Stromal cell of bone marrow (primary cell): ENCODE data around the gene SON.
"Not testable (repeated sequence)": the region's sequence is repeated elsewhere in the genome, so short reads cannot be mapped to it uniquely, and the experiment has no call there.

ENCODE experiments used
- DNase-seq: peaks from one replicate; pipeline ENCODE4 v3.0.0-alpha.2; 2012; ENCODE audit warnings: low read depth

The SON gene, protein sequence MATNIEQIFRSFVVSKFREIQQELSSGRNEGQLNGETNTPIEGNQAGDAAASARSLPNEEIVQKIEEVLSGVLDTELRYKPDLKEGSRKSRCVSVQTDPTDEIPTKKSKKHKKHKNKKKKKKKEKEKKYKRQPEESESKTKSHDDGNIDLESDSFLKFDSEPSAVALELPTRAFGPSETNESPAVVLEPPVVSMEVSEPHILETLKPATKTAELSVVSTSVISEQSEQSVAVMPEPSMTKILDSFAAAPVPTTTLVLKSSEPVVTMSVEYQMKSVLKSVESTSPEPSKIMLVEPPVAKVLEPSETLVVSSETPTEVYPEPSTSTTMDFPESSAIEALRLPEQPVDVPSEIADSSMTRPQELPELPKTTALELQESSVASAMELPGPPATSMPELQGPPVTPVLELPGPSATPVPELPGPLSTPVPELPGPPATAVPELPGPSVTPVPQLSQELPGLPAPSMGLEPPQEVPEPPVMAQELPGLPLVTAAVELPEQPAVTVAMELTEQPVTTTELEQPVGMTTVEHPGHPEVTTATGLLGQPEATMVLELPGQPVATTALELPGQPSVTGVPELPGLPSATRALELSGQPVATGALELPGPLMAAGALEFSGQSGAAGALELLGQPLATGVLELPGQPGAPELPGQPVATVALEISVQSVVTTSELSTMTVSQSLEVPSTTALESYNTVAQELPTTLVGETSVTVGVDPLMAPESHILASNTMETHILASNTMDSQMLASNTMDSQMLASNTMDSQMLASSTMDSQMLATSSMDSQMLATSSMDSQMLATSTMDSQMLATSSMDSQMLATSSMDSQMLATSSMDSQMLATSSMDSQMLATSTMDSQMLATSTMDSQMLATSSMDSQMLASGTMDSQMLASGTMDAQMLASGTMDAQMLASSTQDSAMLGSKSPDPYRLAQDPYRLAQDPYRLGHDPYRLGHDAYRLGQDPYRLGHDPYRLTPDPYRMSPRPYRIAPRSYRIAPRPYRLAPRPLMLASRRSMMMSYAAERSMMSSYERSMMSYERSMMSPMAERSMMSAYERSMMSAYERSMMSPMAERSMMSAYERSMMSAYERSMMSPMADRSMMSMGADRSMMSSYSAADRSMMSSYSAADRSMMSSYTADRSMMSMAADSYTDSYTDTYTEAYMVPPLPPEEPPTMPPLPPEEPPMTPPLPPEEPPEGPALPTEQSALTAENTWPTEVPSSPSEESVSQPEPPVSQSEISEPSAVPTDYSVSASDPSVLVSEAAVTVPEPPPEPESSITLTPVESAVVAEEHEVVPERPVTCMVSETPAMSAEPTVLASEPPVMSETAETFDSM (N-terminal part only)

GRCh38 chr21:33542640-33543504, at the start of gene SON:
Gene SON (plus strand): TSS chr21:33543038. CDS start chr21:33543093, 55 bp downstream.
- peak; percentile 99 for DNase-seq

- DNase-seq, result no peak
Measured at GRCh38 chr21:33493756-33494155, 49.1 kb upstream of the SON start.

DNA sequence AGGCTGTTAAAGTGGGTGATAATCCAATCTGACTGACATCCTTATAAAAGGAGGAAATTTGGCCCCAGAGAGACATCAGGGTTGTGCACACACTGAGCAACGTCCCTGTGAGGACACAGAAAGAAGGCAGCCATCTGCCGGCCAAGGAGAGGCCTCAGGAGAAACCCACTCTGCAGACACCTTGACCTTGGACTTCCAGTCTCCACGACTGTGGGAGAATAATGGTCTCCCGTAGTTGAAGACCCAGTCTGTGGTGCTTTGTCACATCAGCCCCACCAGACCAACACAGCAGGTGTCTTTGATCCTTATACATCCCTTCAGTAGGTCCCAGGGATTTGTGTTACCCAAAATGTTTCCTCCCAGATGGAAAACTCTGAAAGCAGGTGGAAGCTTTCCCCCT, 47.1 kb upstream of the SON start:
- DNase-seq, result no peak

- DNase-seq, result no peak
Measured at GRCh38 chr21:33496345-33496744, 46.5 kb upstream of the SON start.

DNA sequence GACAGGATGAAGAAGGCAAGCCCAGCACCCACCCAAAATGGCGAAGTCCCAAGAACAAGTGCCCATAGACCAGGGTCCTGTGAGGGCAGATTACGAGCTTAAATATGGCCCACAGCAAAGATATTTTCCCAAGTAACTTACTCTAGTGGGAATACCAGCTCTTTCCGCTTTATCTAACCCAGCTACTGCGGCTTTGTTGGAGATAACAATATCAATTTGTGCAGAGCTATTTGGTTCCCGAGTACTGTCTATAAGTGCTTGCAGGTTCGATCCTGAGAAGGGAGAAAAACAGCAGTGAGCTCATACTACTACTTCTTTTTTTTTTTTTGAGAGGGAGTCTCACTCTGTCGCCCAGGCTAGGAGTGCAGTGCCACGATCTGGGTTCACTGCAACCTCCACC, 37.0 kb upstream of the SON start:
- DNase-seq, result no peak

- not testable (repeated sequence) for DNase-seq
Measured at GRCh38 chr21:33507003-33507402, 35.8 kb upstream of the SON start.

DNA sequence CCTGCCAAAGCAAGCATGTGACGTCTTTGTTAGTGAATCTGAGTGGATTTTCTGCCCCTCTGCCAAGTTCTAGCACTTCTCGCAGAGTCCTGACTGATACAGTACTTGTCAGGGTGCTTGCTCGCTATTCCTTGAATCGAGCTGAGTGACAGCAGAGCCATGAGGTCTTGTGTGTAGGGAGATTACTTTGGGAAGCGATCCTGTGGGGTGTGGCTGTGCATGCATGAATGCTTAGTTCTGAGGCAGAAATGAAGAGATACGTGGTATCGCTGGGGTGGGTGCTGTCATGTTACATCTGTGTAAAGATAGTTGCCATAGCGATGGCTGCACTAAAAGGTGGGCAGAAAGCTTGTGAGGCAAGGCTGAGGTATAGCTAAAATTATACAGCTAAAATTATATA, 32.0 kb upstream of the SON start:
- no peak for DNase-seq

DNA sequence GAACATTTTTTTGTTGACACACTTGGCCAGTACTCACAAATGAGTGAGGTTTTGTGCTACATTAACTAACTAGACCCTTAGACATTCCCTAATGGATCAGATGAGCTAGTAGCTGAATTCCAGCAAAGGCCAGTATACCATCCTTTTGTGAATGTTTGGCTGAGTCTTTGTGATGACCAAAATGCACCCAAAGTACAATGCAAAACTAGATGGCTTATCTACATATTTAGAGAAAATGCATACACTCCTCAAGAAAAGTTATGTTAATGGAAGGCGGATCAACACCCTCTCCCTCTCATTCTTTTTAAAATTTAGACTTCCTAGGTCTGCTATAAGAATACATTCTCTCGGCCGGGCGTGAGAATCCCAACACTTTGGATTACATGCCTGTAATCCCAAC, 31.2 kb upstream of the SON start:
- no peak for DNase-seq

- no peak for DNase-seq
Measured at GRCh38 chr21:33512481-33512880, 30.4 kb upstream of the SON start.

DNA sequence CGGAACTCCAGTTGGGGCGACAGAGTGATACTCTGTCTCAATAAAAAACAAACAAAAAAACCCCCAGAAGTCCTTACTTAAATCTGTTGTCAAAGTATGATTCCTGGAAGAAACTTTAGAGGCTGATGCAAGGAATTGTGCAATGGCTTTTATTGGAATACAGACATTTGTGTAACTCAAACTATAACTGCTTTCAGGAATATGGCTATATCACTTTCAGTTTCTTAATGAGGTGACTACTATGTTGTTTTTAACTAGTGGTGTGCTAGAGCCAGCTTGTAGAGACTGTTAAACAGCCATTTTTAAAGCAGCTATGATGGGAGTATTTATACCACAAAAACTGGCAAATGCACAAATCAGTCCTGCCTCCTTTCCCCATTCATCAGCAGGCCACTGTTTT, 28.6 kb upstream of the SON start:
- peak; percentile 55 for DNase-seq

DNA sequence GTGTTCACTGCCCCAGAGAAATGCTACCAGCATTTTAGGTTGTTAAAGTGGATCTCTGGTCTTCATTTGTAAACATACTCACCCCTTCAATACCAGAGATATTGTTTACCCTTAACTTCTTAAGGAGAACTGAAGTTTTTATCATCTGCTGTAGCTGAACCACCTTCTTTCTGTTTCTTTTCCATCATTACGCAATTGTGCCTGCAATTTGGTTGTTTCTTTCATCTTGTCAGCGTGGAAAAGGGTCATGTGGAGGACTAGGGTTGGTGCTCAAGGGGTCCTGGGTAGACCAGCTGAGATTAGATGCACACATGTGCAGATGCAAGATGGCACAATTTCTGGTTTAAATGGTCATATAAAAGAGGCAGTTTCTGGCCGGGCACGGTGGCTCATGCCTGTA, 23.9 kb upstream of the SON start:
- DNase-seq, result no peak

DNA sequence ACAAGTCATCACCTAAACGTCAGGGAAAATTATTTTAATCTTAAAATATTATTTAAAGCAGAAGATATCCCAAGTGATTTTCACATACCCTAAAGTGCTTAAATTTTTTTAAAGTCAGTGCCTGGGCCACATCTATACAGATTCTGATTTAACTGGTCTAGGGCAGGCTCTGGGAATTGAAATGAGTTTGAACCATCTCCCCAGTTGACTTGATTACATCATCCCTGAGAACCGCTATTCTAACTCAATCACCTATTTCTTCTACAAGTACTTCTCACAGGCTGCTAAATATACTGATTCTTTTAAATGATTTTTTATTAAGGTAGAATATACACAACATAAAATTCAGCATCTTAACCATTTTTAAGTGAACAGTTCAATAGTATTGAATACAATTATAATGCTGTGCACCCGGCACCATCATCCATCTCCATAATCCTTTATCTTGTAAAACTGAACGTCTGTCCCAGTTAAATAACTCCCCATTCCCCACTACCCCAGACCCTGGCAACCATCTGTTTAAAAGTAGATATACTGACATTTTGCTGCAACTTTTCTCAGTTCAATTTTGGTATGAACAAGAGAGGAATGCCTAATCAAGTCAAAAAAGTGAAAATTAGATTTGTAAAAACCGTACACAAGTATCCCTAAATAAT, 20.4 kb upstream of the SON start:
- DNase-seq, result no peak

DNA sequence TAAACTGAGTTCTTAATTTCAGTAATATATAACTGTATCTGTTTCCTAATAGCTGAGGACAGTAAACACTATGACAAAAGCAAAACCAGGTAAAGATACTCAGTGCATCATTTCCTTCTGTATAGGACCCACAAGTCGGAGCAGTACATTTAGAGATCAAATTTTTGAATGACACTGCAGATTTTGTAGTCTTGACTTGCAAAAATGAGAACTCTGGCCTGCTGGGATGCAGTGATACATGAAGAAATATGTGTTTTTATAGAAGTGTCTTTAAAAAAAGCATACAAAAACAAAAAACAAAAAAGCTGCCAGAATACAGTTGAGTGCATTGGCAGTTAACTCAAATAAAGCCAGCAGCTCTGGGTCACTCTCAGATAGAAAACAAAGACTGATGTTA, 19.9 kb upstream of the SON start:
- DNase-seq, result no peak

DNA sequence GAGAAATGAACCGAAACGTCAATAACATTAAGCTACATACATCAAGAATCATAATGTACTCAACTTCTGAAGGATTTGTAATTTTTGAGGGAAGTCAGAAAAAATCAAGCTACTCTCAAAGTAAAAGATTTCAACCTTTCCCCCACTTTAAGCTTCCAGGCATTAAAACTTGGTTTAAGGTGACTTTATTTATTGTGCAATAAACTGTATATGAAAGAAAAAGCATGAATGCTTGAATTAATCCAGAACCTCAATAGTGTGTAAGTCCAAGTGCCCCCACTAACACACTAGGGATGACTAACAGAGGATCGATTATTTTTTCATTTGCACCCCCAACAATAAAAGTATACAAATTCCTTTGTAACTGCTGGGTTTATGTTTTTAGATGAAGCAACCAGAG, 11.8 kb upstream of the SON start:
- DNase-seq, result no peak

DNA sequence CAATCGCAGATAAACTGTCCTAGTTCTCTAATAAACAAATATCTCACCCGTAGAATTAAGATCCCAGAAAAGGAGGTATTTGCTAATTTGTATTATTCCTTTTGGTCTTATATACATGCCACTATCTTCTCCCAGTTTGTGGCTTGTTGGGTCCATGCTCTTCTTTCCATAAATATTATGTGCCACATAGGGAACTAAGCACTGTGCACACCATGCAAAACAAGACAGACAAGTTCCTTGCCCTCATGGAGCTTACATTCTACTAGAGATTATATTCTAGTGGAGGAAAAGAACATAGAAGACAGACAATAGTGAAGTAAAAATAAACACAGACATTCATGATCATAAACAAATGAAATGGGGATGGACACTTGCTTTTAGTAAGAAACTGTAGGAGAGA, 5.6 kb upstream of the SON start:
- no peak for DNase-seq

DNA sequence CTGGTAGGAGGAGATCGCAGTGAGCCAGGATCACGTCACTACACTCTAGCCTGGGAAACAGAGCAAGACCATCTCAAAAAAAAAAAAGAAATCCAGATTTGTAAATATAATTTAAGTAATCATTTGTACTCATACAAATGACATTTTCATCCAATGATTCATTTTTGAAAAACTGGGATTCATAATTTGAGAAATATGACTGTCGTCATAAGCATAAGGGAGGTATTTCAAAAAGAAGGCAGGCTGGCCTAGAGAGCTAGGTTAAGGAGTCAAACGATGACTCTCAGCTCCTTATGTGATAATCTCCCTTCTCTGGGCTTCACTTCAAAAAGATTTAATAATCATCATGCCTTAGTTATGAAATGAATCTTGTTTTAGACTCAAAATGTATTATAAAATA, 3.2 kb upstream of the SON start:
- DNase-seq, result peak; percentile 41

DNA sequence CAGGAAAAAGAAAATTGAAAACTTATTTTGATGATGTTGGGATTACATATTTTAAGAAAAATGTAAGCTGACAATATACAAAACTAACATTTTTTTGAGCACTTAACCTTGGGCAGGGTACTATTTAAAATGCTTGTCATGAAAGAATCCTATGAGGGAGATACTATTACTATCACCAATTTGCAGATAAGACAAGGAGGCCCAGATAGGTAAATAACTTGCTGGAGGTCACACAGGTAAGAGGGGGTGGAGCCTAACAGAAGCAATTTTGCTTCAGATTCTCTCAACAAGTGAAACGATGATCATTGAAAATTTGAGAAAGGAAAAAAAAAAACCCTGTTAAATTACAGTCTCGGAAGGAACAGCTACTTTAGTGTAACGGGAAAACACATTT, 2.1 kb upstream of the SON start:
- no peak for DNase-seq

DNA sequence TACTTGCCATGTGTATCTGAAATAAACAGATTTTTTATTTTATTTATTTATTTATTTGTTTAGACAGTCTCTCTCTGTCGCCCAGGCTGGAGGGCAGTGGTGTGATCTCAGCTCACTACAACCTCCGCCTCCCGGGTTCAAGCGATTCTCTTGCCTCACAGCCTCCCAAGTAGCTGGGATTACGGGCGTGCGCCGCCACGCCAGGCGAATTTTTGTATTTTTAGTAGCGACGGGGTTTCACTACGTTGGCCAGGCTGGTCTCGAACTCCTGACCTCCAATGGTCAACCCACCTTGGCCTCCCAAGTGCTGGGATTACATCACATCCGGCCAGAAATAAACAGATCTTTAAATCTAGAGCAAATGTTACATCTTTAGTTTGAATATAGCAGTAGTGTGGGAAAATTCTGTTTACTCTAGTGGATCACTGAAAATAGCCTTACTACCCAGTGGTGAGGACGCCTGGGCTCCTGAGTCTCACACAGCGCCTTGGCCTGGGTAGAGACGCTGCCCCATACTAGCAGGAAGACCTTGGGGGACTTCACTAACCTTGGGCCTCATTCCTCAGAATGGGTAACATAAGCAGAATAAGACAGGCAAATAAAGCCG, 1.6 kb upstream of the SON start:
- DNase-seq, result no peak

DNA sequence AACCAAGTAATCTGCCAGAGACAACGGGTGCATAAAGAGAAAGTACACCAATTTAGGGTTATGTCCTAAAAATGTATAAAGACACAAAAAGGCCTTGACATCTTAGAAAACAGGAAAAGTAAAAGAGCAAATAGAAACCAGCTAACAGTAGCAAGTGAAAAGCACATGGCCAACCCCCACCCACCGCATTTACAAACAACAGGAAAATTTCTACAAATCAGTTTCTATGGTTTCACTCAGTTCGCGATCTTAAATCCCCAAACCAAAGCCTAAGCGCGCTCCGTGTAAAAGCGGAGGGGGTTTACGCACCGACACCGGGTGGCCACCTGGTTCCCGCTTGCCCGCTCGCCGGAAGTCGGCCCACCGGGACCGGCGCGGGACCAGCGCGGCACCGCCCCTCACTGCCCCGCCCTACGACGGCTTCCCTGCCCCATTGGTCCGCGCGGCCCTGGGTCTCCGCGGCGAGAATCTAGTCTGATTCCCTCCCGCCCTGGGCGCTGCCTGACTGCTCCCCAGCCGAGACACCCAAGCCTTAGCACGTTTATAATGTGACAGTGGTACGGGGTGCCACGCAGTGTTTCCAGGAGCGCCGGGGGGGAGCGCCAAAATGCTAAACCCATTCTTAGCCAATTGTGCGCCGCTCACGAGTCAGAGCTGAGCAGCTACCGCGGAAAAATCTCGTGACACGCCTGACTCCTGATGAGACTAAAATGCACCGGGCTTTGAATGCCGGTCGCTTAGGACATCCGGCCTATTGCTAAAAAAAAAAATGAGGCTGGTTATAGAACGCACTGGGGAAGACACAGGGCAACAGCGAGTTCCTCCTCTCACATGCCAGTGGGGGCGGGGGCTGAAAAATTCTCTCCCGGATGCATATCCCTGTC, 840 bp upstream of the SON start, which contains the start of gene GART:
TSS of gene GART (minus strand) at position 362 of the 884 bp plus-strand sequence. CDS start 2,802 bp downstream, outside the sequence.
- peak; percentile 66 for DNase-seq
